ENCODE data around the gene ZDHHC22.

The ZDHHC22 gene

GRCh38 chr14:77184396-77185092, 43.0 kb upstream of the ZDHHC22 start:
- DNase-seq (ENCODE audit: low read depth): peak; percentile 68
- no peak for TF ChIP-seq CTCF (IDR thresholded peaks at IDR 0.05; ENCODE audit: insufficient read depth, low read depth, low read length, missing control alignments)
- no peak overlapping the region for H3K4me3 ChIP-seq (ENCODE audit: low read length)

GRCh38 chr14:77183896-77184295, 42.3 kb upstream of the ZDHHC22 start:
- TF ChIP-seq CTCF (IDR thresholded peaks at IDR 0.05; ENCODE audit: insufficient read depth, low read depth, low read length, missing control alignments): no peak
- no peak overlapping the region for H3K4me3 ChIP-seq (ENCODE audit: low read length)
- DNase-seq (ENCODE audit: low read depth): no peak

GRCh38 chr14:77181603-77182437, 40.2 kb upstream of the ZDHHC22 start, which contains the start of gene TMEM63C:
Gene TMEM63C (plus strand): TSS chr14:77181798. CDS start chr14:77218814, 37,016 bp downstream.
- DNase-seq (ENCODE audit: low read depth): peak; percentile 83
- no peak for TF ChIP-seq CTCF (IDR thresholded peaks at IDR 0.05; ENCODE audit: insufficient read depth, low read depth, low read length, missing control alignments)
- peak within 1 kb of the TSS; percentile 90 for H3K4me3 ChIP-seq (ENCODE audit: low read length)

- no peak for TF ChIP-seq CTCF (IDR thresholded peaks at IDR 0.05; ENCODE audit: insufficient read depth, low read depth, low read length, missing control alignments)
- H3K4me3 ChIP-seq (ENCODE audit: low read length): peak overlapping the region; percentile 90
- no peak for DNase-seq (ENCODE audit: low read depth)
Measured at GRCh38 chr14:77180726-77181602, 39.4 kb upstream of the ZDHHC22 start.

GRCh38 chr14:77178656-77179055, 37.1 kb upstream of the ZDHHC22 start:
- no peak for TF ChIP-seq CTCF (IDR thresholded peaks at IDR 0.05; ENCODE audit: insufficient read depth, low read depth, low read length, missing control alignments)
- no peak overlapping the region for H3K4me3 ChIP-seq (ENCODE audit: low read length)
- DNase-seq (ENCODE audit: low read depth): no peak

GRCh38 chr14:77177702-77178101, 36.1 kb upstream of the ZDHHC22 start:
- no peak overlapping the region for H3K4me3 ChIP-seq (ENCODE audit: low read length)
- no peak for TF ChIP-seq CTCF (IDR thresholded peaks at IDR 0.05; ENCODE audit: insufficient read depth, low read depth, low read length, missing control alignments)
- DNase-seq (ENCODE audit: low read depth): no peak

All from epithelial cell of esophagus (primary cell).